Epidermal melanocyte (primary cell): ENCODE measurements around the gene FAM25G.
"Not testable (repeated sequence)": the region's sequence is repeated elsewhere in the genome, so short reads cannot be mapped to it uniquely, and the experiment has no call there.

ENCODE experiments used
- DNase-seq: peaks from one replicate; pipeline ENCODE4 v3.0.0; 2011; ENCODE audit warnings: low spot score; ENCODE audit not compliant: insufficient read length

The FAM25G gene

GRCh38 chr10:47465216-47465917, 26.1 kb downstream of the FAM25G start:
- not testable (repeated sequence) for DNase-seq

GRCh38 chr10:47462577-47463358, 28.7 kb downstream of the FAM25G start:
- DNase-seq = not testable (repeated sequence)

- DNase-seq = not testable (repeated sequence)
These were observed 30.2 kb downstream of the FAM25G start for GRCh38 chr10:47461261-47461687.

GRCh38 chr10:47458466-47459154, 32.9 kb downstream of the FAM25G start:
- no peak for DNase-seq

GRCh38 chr10:47457826-47458225, 33.7 kb downstream of the FAM25G start:
- DNase-seq = no peak

- DNase-seq = no peak
These were observed 34.0 kb downstream of the FAM25G start for GRCh38 chr10:47457528-47457820.

- DNase-seq = no peak
These were observed 34.5 kb downstream of the FAM25G start for GRCh38 chr10:47456794-47457527.

GRCh38 chr10:47456079-47456785, 35.3 kb downstream of the FAM25G start:
- no peak for DNase-seq

- DNase-seq = not testable (repeated sequence)
These were observed 36.0 kb downstream of the FAM25G start for GRCh38 chr10:47455350-47456078.

GRCh38 chr10:47454780-47455058, 36.8 kb downstream of the FAM25G start:
- DNase-seq = no peak

GRCh38 chr10:47454008-47454779, 37.3 kb downstream of the FAM25G start:
- DNase-seq = no peak

GRCh38 chr10:47453141-47454007, 38.1 kb downstream of the FAM25G start:
- DNase-seq = no peak

- DNase-seq = no peak
These were observed 38.9 kb downstream of the FAM25G start for GRCh38 chr10:47452495-47453140.

- no peak for DNase-seq
These were observed 39.5 kb downstream of the FAM25G start for GRCh38 chr10:47451998-47452494.

- no peak for DNase-seq
These were observed 40.1 kb downstream of the FAM25G start for GRCh38 chr10:47451273-47451997.

- DNase-seq = no peak
These were observed 41.1 kb downstream of the FAM25G start for GRCh38 chr10:47450442-47450841.

- no peak for DNase-seq
These were observed 41.5 kb downstream of the FAM25G start for GRCh38 chr10:47449979-47450378.
